KMS-11 (cell line): ENCODE results near the gene ZFR.
A peak's percentile ranks its signal among the peaks of the same experiment; 100 is the strongest.
"Not testable (repeated sequence)": the region's sequence is repeated elsewhere in the genome, so short reads cannot be mapped to it uniquely, and the experiment has no call there.

Experiments
- H2AFZ ChIP-seq: fragments of 200-600 bp; sonication (generic); 2 replicates; pipeline ENCODE4 v1.6.1; 2016; ENCODE audit warnings: antibody characterized with exemption, mixed run types, low read depth
- H3K27ac ChIP-seq: fragments of 200-600 bp; sonication (generic); 2 replicates; pipeline ENCODE4 v1.6.1; 2016; ENCODE audit warnings: mild to moderate bottlenecking, mixed run types
- H3K27me3 ChIP-seq: fragments of 200-600 bp; sonication (generic); 2 replicates; pipeline ENCODE4 v1.6.1; 2017; ENCODE audit warnings: mild to moderate bottlenecking, low read depth, mixed run types, moderate library complexity; ENCODE audit not compliant: insufficient read depth
- H3K36me3 ChIP-seq: fragments of 200-600 bp; sonication (generic); 2 replicates; pipeline ENCODE4 v1.6.1; 2017; ENCODE audit warnings: mild to moderate bottlenecking, mixed run types; ENCODE audit not compliant: insufficient read depth
- H3K4me1 ChIP-seq: fragments of 200-600 bp; sonication (generic); 2 replicates; pipeline ENCODE4 v1.6.1; 2016; ENCODE audit warnings: mild to moderate bottlenecking, low read depth, mixed run types; ENCODE audit not compliant: poor library complexity, severe bottlenecking
- H3K4me2 ChIP-seq: fragments of 200-600 bp; sonication (generic); 2 replicates; pipeline ENCODE4 v1.7.0; 2016; ENCODE audit warnings: mild to moderate bottlenecking, mixed run types
- H3K4me3 ChIP-seq: fragments of 200-600 bp; sonication (generic); IDR thresholded peaks from 2 replicates; pipeline ENCODE4 v1.6.1; 2017; ENCODE audit warnings: low read depth, low read length, mixed read lengths; ENCODE audit not compliant: insufficient read depth
- H3K79me2 ChIP-seq: fragments of 200-600 bp; sonication (generic); 2 replicates; pipeline ENCODE4 v1.6.1; 2016; ENCODE audit warnings: low read depth, mixed run types; ENCODE audit not compliant: insufficient read depth
- H3K9ac ChIP-seq: fragments of 200-600 bp; sonication (generic); 2 replicates; pipeline ENCODE4 v1.6.1; 2016; ENCODE audit warnings: mild to moderate bottlenecking, mixed run types
- H4K20me1 ChIP-seq: fragments of 200-600 bp; sonication (generic); 2 replicates; pipeline ENCODE4 v1.6.1; 2016; ENCODE audit warnings: mild to moderate bottlenecking, mixed run types; ENCODE audit not compliant: insufficient read depth
- TF ChIP-seq, protein P1 (sequence below): fragments of 200-600 bp; sonication (generic); conservative IDR thresholded peaks from 2 replicates; pipeline ENCODE4 v1.6.1; 2017; ENCODE audit warnings: low read depth, mild to moderate bottlenecking, antibody characterized with exemption, low read length, moderate library complexity, mixed read lengths

The ZFR gene

DNA sequence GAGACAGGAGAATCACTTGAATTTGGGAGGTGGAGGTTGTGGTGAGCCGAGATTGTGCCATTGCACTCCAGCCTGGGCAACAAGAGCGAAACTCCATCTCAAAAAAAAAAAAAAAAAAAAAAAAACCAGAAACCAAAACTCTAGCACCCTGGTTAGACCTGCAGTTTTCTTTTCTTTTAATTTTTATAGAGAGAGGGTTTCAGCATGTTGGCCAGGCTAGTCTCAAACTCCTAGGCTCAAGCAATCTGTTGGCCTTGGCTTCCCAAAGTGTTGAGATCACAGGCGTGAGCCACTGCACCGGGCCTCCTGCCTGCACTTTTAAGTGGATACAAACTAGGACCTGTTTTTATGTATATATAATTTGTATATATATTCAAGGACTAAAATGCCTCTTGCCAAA, 118.9 kb downstream of the ZFR start:
- peaks cover 35% of the 10 kb centered on the region for H3K4me1 ChIP-seq
- H3K27ac ChIP-seq, result peak overlapping the region; percentile 62
- no peaks in the 10 kb centered on the region for H3K79me2 ChIP-seq
- TF ChIP-seq, protein P1, sequence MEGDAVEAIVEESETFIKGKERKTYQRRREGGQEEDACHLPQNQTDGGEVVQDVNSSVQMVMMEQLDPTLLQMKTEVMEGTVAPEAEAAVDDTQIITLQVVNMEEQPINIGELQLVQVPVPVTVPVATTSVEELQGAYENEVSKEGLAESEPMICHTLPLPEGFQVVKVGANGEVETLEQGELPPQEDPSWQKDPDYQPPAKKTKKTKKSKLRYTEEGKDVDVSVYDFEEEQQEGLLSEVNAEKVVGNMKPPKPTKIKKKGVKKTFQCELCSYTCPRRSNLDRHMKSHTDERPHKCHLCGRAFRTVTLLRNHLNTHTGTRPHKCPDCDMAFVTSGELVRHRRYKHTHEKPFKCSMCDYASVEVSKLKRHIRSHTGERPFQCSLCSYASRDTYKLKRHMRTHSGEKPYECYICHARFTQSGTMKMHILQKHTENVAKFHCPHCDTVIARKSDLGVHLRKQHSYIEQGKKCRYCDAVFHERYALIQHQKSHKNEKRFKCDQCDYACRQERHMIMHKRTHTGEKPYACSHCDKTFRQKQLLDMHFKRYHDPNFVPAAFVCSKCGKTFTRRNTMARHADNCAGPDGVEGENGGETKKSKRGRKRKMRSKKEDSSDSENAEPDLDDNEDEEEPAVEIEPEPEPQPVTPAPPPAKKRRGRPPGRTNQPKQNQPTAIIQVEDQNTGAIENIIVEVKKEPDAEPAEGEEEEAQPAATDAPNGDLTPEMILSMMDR, result no peak
- H3K4me3 ChIP-seq, result no peak overlapping the region
- peak overlapping the region; percentile 17; the same call in 1 of the 2 replicates for H3K9ac ChIP-seq
- no peaks in the 10 kb centered on the region for H3K27me3 ChIP-seq
- no peaks in the 10 kb centered on the region for H3K36me3 ChIP-seq
- H4K20me1 ChIP-seq, result no peaks in the 10 kb centered on the region
- peak overlapping the region; percentile 37; the same call in 1 of the 2 replicates for H2AFZ ChIP-seq
- peak overlapping the region; percentile 83 for H3K4me2 ChIP-seq

DNA sequence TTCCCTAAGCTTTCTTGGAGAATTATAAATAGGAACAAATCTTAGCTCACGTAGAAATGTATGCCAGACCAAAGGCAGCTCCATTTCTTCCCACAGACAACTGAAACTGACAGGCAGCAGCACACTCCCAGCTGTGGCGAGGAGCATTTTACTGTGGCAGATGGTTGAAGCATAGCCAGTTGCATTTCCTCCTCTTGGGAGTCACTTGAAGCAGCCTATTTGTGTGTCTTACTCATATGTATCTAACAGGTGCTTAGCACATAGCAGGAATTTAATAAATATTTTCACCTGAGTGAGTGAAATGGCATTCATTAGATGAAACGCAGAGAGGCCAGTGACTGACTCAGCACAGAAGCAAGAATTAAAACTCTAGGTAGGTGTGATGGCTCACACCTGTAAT, 119.5 kb downstream of the ZFR start:
- no peak overlapping the region for H3K4me3 ChIP-seq
- TF ChIP-seq, protein P1, result no peak
- no peaks in the 10 kb centered on the region for H3K79me2 ChIP-seq
- no peaks in the 10 kb centered on the region for H4K20me1 ChIP-seq
- peaks cover 35% of the 10 kb centered on the region for H3K4me1 ChIP-seq
- H3K36me3 ChIP-seq, result no peaks in the 10 kb centered on the region
- peak overlapping the region; percentile 1; the same call in 1 of the 2 replicates for H3K9ac ChIP-seq
- H2AFZ ChIP-seq, result no peak overlapping the region; the same call in 1 of the 2 replicates
- H3K27ac ChIP-seq, result peak overlapping the region; percentile 62
- H3K4me2 ChIP-seq, result peak overlapping the region; percentile 83
- H3K27me3 ChIP-seq, result no peaks in the 10 kb centered on the region

DNA sequence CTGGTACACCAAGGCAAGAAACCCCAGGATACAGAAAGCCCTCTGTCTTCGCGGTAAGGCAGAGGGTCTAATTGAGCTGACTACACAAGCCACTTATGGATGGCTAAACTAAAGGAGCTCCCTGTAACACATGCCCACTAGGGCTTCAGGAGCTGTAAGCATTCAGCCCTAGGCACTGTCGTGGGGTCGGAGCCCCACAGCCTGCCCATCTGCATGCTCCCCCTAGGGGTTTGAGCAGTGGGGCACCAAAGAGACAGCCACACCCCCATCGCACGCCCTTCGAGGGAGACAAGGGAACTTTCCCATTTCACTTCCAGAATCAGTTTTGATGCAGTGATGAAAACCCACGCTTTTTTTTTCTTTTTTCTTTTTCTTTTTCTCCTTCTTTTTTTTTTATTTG, 120.8 kb downstream of the ZFR start:
- Histone ChIP-seq H4K20me1 (no peaks in the 10 kb centered on the region), H3K27me3 (no peaks in the 10 kb centered on the region), H3K36me3 (no peaks in the 10 kb centered on the region), H3K79me2 (no peaks in the 10 kb centered on the region), H3K4me1 (peaks cover 35% of the 10 kb centered on the region), H2AFZ (no peak overlapping the region), H3K4me2 (no peak overlapping the region), H3K27ac (no peak overlapping the region), H3K9ac (no peak overlapping the region), H3K4me3 (no peak overlapping the region)
- TF ChIP-seq, protein P1, result no peak

DNA sequence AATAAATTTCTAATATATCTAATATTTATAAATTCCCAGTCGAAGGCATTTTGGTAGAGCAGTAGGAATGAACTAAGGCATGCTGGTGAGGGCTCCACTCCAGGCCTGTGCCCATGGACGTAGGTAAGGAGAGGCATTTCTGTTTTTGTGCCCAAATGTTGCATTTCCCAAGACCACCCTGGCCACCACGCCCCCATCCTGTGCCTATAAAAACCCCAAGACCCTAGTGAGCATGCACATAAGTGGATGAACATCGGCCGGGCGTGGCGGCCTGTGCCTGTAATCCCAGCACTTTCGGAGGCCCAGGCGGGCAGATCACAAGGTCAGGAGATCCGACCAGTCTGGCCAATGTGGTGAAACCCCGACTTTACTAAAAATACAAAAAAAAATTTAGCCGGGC, 121.7 kb downstream of the ZFR start:
- H3K36me3 ChIP-seq, result no peaks in the 10 kb centered on the region
- no peaks in the 10 kb centered on the region for H3K79me2 ChIP-seq
- no peak overlapping the region for H3K9ac ChIP-seq
- peaks cover 35% of the 10 kb centered on the region for H3K4me1 ChIP-seq
- no peaks in the 10 kb centered on the region for H3K27me3 ChIP-seq
- H2AFZ ChIP-seq, result no peak overlapping the region
- H3K27ac ChIP-seq, result no peak overlapping the region
- no peak overlapping the region for H3K4me2 ChIP-seq
- H4K20me1 ChIP-seq, result no peaks in the 10 kb centered on the region
- TF ChIP-seq, protein P1, result no peak
- H3K4me3 ChIP-seq, result no peak overlapping the region

DNA sequence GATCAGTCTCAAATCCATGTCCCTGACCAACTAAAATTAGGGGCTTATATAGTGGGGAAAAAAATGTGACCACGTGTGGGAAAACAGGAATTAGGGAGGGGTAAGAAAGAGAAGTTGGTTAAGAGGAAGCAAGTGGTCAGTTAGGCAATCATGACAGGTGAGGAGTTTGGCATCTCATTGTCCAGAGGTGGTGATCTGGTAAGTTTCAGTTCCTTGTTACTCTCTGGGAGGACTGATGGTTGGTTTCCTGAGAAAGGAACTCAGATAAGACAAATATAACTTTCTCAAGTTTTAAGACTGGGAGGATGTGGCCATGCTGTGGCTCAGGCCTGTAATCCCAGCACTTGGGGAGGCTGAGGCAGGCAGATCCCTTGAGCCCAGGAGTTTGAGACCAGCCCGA, 122.8 kb downstream of the ZFR start:
- not testable (repeated sequence) for H2AFZ ChIP-seq, H3K4me3 ChIP-seq, H3K79me2 ChIP-seq, H3K9ac ChIP-seq, H3K27ac ChIP-seq, H3K36me3 ChIP-seq, H3K4me2 ChIP-seq, H4K20me1 ChIP-seq, H3K27me3 ChIP-seq
- peaks cover 28% of the 10 kb centered on the region for H3K4me1 ChIP-seq
